Measurements from ENCODE around the gene TDRD9. TPM values are rescaled to one million over a fixed set of nuclear protein-coding genes. Genes with fewer than 3 reads are reported as not detected.

The TDRD9 gene
- total RNA-seq, 1 experiment from 2014 or later: 0.07 TPM

GRCh38 chr14:104095426-104096310 lies 167.4 kb downstream of the TDRD9 start:
- Histone ChIP-seq H3K4me3 (ENCODE audit: low read length) (no peak overlapping the region), H2AFZ (ENCODE audit: low read length) (no peak overlapping the region), H3K4me2 (ENCODE audit: low read length) (no peak overlapping the region), H3K9me3 (ENCODE audit: low read length) (no peaks in the 10 kb centered on the region), H3K4me1 (ENCODE audit: insufficient read depth, low read length) (peaks cover 1% of the 10 kb centered on the region), H4K20me1 (ENCODE audit: low read length) (no peaks in the 10 kb centered on the region), H3K9me2 (replicated peaks; ENCODE audit: low read length) (no peaks in the 10 kb centered on the region), H3K27me3 (ENCODE audit: low read length) (no peaks in the 10 kb centered on the region), H3K9ac (ENCODE audit: low read length) (no peak overlapping the region), H3K79me2 (ENCODE audit: low read length) (no peaks in the 10 kb centered on the region), H3F3A (ENCODE audit: low read length, unreplicated experiment) (no peaks in the 10 kb centered on the region), H3K36me3 (ENCODE audit: low read depth, low read length) (no peaks in the 10 kb centered on the region), H3K27ac (ENCODE audit: low read length) (no peak overlapping the region)
- intact Hi-C loops (cut with micrococcal nuclease): loop anchor here (2.0 kb wide), 1 partner anchor 35 kb away; no protein-coding TSS in a partner anchor
- no peak for DNase-seq
- ChIA-PET POLR2A (ENCODE audit: unreplicated experiment) (no interaction called here), CTCF (interaction anchor here (1.1 kb wide), 1 partner anchor 18 kb away, joined by 6 read pairs; no protein-coding TSS in a partner anchor)
- TF ChIP-seq EZH2 (IDR thresholded peaks at IDR 0.05; ENCODE audit: low read length, unreplicated experiment): no peak
- no peak for TF ChIP-seq EZH2phosphoT487 (IDR thresholded peaks at IDR 0.05; ENCODE audit: borderline replicate concordance, low read length)
- TF ChIP-seq, protein P1, sequence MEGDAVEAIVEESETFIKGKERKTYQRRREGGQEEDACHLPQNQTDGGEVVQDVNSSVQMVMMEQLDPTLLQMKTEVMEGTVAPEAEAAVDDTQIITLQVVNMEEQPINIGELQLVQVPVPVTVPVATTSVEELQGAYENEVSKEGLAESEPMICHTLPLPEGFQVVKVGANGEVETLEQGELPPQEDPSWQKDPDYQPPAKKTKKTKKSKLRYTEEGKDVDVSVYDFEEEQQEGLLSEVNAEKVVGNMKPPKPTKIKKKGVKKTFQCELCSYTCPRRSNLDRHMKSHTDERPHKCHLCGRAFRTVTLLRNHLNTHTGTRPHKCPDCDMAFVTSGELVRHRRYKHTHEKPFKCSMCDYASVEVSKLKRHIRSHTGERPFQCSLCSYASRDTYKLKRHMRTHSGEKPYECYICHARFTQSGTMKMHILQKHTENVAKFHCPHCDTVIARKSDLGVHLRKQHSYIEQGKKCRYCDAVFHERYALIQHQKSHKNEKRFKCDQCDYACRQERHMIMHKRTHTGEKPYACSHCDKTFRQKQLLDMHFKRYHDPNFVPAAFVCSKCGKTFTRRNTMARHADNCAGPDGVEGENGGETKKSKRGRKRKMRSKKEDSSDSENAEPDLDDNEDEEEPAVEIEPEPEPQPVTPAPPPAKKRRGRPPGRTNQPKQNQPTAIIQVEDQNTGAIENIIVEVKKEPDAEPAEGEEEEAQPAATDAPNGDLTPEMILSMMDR (conservative IDR thresholded peaks at IDR 0.05; ENCODE audit: low read depth, low read length): no peak
- no peak for ATAC-seq
- no TSS peak for BruUV-seq (replicated peaks)

DNA sequence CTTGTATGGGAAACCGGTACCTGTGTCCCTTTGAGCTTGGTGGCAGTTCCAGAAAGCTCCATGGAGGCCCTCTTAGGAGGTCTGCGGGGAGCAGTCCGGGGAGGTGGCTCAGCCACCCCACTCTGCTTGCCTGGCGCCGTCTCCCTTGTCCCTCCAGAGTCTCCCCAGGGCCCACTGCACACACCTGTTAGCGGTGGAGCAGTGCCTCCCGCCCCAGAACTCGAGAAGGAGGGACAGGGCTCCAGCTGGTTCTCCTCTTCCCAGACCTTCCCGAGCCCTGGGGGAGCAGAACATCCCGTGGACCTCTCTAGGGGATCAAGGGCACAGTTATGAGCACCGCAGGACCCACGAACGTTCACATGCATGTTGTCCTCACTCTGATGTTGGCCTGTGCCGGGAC lies 168.1 kb downstream of the TDRD9 start:
- no TSS peak for BruUV-seq (replicated peaks)
- Histone ChIP-seq H3K27ac (ENCODE audit: low read length) (no peak overlapping the region), H3K4me2 (ENCODE audit: low read length) (no peak overlapping the region), H3F3A (ENCODE audit: low read length, unreplicated experiment) (no peaks in the 10 kb centered on the region), H3K9ac (ENCODE audit: low read length) (no peak overlapping the region), H3K36me3 (ENCODE audit: low read depth, low read length) (no peaks in the 10 kb centered on the region), H3K27me3 (ENCODE audit: low read length) (no peaks in the 10 kb centered on the region), H3K79me2 (ENCODE audit: low read length) (no peaks in the 10 kb centered on the region), H3K4me1 (ENCODE audit: insufficient read depth, low read length) (peaks cover 8% of the 10 kb centered on the region), H3K9me3 (ENCODE audit: low read length) (no peaks in the 10 kb centered on the region), H2AFZ (ENCODE audit: low read length) (no peak overlapping the region), H3K9me2 (replicated peaks; ENCODE audit: low read length) (no peaks in the 10 kb centered on the region), H3K4me3 (ENCODE audit: low read length) (no peak overlapping the region), H4K20me1 (ENCODE audit: low read length) (no peaks in the 10 kb centered on the region)
- DNase-seq (no peak), ATAC-seq (no peak)
- no peak for TF ChIP-seq EZH2phosphoT487 (IDR thresholded peaks at IDR 0.05; ENCODE audit: borderline replicate concordance, low read length)
- TF ChIP-seq, protein P1 (conservative IDR thresholded peaks at IDR 0.05; ENCODE audit: low read depth, low read length): no peak
- TF ChIP-seq EZH2 (IDR thresholded peaks at IDR 0.05; ENCODE audit: low read length, unreplicated experiment): no peak
- CTCF ChIA-PET: no interaction called here
- POLR2A ChIA-PET (ENCODE audit: unreplicated experiment): no interaction called here
- intact Hi-C loops (cut with micrococcal nuclease): no loop called here
